ENCODE results near the gene KIF20A. TPM values are rescaled to one million over a fixed set of nuclear protein-coding genes. Genes with fewer than 3 reads are reported as not detected.

Gene KIF20A
- total and polyA plus RNA-seq, 2 experiments from 2014 or later: 41.0 to 60.4 TPM

GRCh38 chr5:138212828-138213160, 33.9 kb downstream of the KIF20A start (continued):
- TF ChIP-seq CTCF (conservative IDR thresholded peaks at IDR 0.05; ENCODE audit: low read depth in 2 of 2) (no peak), POLR2AphosphoS5 (IDR thresholded peaks at IDR 0.05; ENCODE audit: low read depth) (no peak), REST (IDR thresholded peaks at IDR 0.05; ENCODE audit: unreplicated experiment) (no peak)

- Mint-ChIP-seq H3K27ac (peak within 1 kb of the TSS; percentile 99), H3K9me3 (peaks cover 6% of the 10 kb centered on the region; the same call in 2 of the 3 replicates), H3K27me3 (ENCODE audit: insufficient read depth, low read depth, poor library complexity) (peaks cover 10% of the 10 kb centered on the region), H3K4me1 (peaks cover 6% of the 10 kb centered on the region; the same call in 2 of the 3 replicates), H3K4me3 (peak within 1 kb of the TSS; percentile 100), H3K36me3 (ENCODE audit: low read depth) (peaks cover 3% of the 10 kb centered on the region; the same call in 1 of the 3 replicates)
- H3K79me2 ChIP-seq (replicated peaks; ENCODE audit: insufficient read depth): peaks cover 46% of the 10 kb centered on the region
- H3K4me1 ChIP-seq (ENCODE audit: insufficient read depth): peaks cover 5% of the 10 kb centered on the region; the same call in 1 of the 2 replicates
- DNase-seq (ENCODE audit: low spot score) (peak; percentile 100), ATAC-seq (peak; percentile 95)
- H3K9me2 ChIP-seq (ENCODE audit: insufficient read depth): no peaks in the 10 kb centered on the region
- no peaks in the 10 kb centered on the region for H4K20me1 ChIP-seq (replicated peaks; ENCODE audit: insufficient read depth)
- TF ChIP-seq NANOG (IDR thresholded peaks at IDR 0.05; ENCODE audit: borderline replicate concordance) (no peak), POLR2AphosphoS5 (IDR thresholded peaks at IDR 0.05; ENCODE audit: low read depth) (peak; percentile 68), REST (IDR thresholded peaks at IDR 0.05; ENCODE audit: unreplicated experiment) (no peak), ZNF114 (CRISPR knock-in tag; IDR thresholded peaks at IDR 0.05) (no peak), CREB1 (CRISPR knock-in tag; IDR thresholded peaks at IDR 0.05; ENCODE audit: low read depth) (peak; percentile 90), CTCF (conservative IDR thresholded peaks at IDR 0.05; ENCODE audit: low read depth in 2 of 2) (no peak), JUNB (IDR thresholded peaks at IDR 0.05; ENCODE audit: unreplicated experiment) (no peak)
- H2AFZ ChIP-seq: peak within 1 kb of the TSS; percentile 88
- peak within 1 kb of the TSS; percentile 78 for H3K4me2 ChIP-seq
- no peaks in the 10 kb centered on the region for H3K27me3 ChIP-seq (ENCODE audit: insufficient read depth)
- H3K4me3 ChIP-seq: peak within 1 kb of the TSS; percentile 56
- peak within 1 kb of the TSS; percentile 81 for H3K27ac ChIP-seq (ENCODE audit: low read depth)
- H3F3A ChIP-seq (replicated peaks; ENCODE audit: low read depth): no peaks in the 10 kb centered on the region
- no peaks in the 10 kb centered on the region for H3K36me3 ChIP-seq (ENCODE audit: insufficient read depth)
Observed at GRCh38 chr5:138213161-138214029, 34.5 kb downstream of the KIF20A start, which contains the start of gene CDC23. CDC23 (minus strand) TSS chr5:138213323; CDS start chr5:138213312, 11 bp downstream.
